GM23338 (cell line): ENCODE data around the gene RBMXL3.

Experiments
- CREB1 ChIP-seq: fragments of 250-450 bp; sonication (Bioruptor Pico); IDR thresholded peaks from 2 replicates; pipeline ENCODE4 v1.5.0; 2020; ENCODE audit warnings: low read depth, mild to moderate bottlenecking, moderate library complexity
- EZH2 ChIP-seq: fragments of 200-600 bp; sonication (generic); IDR thresholded peaks from one replicate; pipeline ENCODE4 v1.8.0; 2017; ENCODE audit warnings: antibody characterized with exemption, mild to moderate bottlenecking, low read depth; ENCODE audit not compliant: unreplicated experiment
- EZH2phosphoT487 ChIP-seq: fragments of 200-600 bp; sonication (generic); IDR thresholded peaks from one replicate; pipeline ENCODE4 v1.8.1; 2018; ENCODE audit warnings: antibody characterized with exemption; ENCODE audit not compliant: unreplicated experiment
- POLR2AphosphoS5 ChIP-seq: IDR thresholded peaks from 2 replicates; pipeline ENCODE4 v1.6.1; 2016; ENCODE audit warnings: antibody characterized with exemption, low read depth
- ZNF331 ChIP-seq: fragments of 250-450 bp; sonication (Bioruptor Pico); IDR thresholded peaks from 2 replicates; pipeline ENCODE4 v1.5.0; 2020; ENCODE audit warnings: low read depth, mild to moderate bottlenecking, moderate library complexity
- TF ChIP-seq, protein P1 (sequence below), 2 experiments: fragments of 200-600 bp in 1 of 2; sonication (generic) in 1 of 2; conservative IDR thresholded peaks; 2 replicates each; pipeline versions ENCODE4 v1.5.1 to v1.6.1; 2016 to 2017; ENCODE audit warnings: antibody characterized with exemption in 2 of 2, low read depth in 2 of 2, mild to moderate bottlenecking in 2 of 2, moderate library complexity in 1 of 2
- TF ChIP-seq, protein P2 (sequence below): IDR thresholded peaks from one replicate; pipeline ENCODE4 v1.6.1; 2018; ENCODE audit warnings: antibody characterized with exemption; ENCODE audit not compliant: unreplicated experiment

DNA sequence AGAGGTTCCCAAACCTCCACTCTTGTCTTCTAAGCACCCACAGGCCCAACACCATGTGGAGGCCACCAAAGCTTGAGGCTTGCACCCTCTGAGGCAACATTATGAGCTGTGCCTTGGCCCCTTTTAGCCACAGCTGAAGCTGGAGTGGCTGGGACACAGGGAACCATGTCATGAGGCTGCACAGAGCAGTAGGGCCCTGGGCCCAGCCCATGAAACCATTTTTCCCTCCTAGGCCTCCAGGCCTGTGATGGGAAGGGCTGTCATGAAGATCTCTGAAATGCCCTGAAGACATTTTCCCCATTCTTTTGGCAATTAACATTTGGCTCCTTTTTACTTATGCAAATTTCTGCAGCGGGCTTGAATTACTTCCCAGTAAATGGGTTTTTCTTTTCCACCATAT is 14.8 kb downstream of the RBMXL3 start:
- TF ChIP-seq EZH2phosphoT487 (no peak), EZH2 (no peak), CREB1 (no peak), POLR2AphosphoS5 (no peak), ZNF331 (CRISPR knock-in tag) (no peak)
- TF ChIP-seq, protein P1, sequence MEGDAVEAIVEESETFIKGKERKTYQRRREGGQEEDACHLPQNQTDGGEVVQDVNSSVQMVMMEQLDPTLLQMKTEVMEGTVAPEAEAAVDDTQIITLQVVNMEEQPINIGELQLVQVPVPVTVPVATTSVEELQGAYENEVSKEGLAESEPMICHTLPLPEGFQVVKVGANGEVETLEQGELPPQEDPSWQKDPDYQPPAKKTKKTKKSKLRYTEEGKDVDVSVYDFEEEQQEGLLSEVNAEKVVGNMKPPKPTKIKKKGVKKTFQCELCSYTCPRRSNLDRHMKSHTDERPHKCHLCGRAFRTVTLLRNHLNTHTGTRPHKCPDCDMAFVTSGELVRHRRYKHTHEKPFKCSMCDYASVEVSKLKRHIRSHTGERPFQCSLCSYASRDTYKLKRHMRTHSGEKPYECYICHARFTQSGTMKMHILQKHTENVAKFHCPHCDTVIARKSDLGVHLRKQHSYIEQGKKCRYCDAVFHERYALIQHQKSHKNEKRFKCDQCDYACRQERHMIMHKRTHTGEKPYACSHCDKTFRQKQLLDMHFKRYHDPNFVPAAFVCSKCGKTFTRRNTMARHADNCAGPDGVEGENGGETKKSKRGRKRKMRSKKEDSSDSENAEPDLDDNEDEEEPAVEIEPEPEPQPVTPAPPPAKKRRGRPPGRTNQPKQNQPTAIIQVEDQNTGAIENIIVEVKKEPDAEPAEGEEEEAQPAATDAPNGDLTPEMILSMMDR (conservative IDR thresholded peaks at IDR 0.05; ENCODE audit: low read depth in 2 of 2), result no peak
- TF ChIP-seq, protein P2, sequence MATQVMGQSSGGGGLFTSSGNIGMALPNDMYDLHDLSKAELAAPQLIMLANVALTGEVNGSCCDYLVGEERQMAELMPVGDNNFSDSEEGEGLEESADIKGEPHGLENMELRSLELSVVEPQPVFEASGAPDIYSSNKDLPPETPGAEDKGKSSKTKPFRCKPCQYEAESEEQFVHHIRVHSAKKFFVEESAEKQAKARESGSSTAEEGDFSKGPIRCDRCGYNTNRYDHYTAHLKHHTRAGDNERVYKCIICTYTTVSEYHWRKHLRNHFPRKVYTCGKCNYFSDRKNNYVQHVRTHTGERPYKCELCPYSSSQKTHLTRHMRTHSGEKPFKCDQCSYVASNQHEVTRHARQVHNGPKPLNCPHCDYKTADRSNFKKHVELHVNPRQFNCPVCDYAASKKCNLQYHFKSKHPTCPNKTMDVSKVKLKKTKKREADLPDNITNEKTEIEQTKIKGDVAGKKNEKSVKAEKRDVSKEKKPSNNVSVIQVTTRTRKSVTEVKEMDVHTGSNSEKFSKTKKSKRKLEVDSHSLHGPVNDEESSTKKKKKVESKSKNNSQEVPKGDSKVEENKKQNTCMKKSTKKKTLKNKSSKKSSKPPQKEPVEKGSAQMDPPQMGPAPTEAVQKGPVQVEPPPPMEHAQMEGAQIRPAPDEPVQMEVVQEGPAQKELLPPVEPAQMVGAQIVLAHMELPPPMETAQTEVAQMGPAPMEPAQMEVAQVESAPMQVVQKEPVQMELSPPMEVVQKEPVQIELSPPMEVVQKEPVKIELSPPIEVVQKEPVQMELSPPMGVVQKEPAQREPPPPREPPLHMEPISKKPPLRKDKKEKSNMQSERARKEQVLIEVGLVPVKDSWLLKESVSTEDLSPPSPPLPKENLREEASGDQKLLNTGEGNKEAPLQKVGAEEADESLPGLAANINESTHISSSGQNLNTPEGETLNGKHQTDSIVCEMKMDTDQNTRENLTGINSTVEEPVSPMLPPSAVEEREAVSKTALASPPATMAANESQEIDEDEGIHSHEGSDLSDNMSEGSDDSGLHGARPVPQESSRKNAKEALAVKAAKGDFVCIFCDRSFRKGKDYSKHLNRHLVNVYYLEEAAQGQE, result no peak
